Stimulated activated CD4-positive, alpha-beta T cell treated with anti-CD3 and anti-CD28 coated beads, Interleukin-1b, Interleukin-23, amount 100 ng/mL, for 48 hours (primary cell): ENCODE results near the gene DNALI1.

Experiments used
- DNase-seq: peaks from one replicate; pipeline ENCODE4 v3.0.0-alpha.2; 2020

The DNALI1 gene

DNA sequence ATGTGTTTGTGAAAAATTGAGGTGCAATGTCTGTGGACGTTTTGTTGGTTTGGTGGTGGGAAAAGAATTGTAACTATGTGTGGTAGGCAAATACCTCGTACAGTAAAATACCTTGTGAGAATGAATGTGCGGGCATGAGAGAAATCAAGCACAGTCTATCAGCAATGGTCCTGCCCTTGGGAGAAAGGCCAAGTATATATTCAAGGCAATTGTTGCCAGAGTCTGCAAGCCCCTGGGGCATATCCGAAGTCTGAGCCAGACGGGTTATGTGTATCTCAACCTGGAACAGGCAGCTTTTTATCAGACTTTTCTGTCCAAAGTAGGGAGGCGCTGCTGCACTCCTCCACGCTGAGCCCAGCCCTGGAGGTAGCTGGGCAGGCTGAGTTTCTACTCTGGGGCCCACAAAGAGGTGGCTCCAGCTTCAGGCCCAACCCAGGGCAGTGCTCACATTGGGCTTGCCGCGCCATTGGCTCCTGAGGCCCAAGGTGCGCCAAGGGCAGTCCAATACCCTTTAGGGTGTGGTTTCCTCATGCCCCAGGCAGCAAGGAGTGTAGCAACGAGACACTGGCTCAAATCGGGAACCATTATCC, 48.4 kb downstream of the DNALI1 start:
- no peak for DNase-seq

DNA sequence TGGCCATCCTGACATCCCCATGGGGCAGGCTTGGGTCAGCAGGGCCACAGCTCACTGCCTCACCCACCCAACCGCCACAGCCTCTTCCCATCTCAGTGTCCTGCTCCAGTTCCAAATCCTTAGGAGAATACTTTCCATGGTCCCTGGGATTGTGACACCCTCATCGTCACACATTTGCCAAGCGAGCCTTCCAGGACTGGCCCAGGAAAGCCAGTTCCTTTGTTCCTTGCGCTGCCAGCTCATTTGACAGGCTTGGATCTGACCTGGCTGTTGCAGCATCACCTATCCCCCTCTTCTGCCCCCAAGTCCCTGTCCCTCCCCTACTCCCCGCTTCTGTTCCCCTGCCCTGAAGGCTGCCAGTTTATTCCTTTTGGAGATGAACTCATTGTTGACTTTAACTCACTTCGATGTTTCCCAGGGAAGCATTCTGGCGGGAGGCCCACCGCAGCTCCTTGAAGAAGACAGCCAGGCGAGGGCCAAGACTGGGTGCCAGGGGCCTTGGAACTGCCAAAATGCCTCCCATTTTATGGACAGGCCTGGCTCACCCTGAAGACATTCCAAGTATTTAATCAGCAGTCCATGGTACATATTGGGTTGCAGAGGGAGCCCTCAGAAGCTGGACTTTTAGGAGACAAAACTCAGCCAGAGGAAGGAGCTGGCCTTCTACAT, 49.2 kb downstream of the DNALI1 start:
- DNase-seq, result no peak

GRCh38 chr1:37606481-37607263, 49.9 kb downstream of the DNALI1 start:
- no peak for DNase-seq

DNA sequence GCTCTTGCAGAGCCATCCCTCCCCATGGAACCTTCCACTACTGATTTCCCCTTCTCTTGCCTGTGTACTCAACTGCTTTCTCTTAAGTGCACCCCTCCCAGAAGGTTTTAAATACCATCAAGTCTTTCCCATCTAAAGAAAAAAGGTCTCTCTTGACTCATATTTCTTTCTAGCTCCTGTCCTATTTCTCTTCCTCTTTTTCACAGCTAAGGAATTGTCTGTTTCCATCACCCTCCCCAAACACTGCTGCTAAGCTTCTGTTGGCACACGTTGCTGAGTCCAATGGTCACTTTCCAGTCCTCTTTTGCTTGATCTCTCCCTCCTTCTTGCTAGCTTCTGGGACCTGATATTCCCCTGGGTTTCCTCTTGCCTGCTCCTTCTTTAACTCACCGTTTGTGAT, 52.3 kb downstream of the DNALI1 start:
- no peak for DNase-seq

DNA sequence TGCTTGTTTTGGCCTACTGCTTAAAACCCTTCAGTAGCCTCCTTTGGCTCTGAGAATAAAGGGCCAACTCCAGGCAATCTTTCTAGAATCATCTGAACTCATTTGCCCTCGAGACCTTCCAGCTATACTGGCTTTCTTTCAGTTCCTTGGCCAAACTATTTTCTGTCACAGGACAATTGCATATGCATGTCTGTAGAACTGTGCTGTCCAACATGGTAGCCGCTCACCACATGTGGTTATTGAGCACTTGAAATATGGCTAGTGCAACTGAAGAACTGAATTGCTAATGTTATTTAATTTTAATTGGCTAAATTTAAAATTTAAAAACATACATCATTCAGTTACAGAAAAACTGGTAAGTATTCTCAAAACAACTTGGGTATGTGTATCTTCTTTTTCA, 53.3 kb downstream of the DNALI1 start:
- no peak for DNase-seq

DNA sequence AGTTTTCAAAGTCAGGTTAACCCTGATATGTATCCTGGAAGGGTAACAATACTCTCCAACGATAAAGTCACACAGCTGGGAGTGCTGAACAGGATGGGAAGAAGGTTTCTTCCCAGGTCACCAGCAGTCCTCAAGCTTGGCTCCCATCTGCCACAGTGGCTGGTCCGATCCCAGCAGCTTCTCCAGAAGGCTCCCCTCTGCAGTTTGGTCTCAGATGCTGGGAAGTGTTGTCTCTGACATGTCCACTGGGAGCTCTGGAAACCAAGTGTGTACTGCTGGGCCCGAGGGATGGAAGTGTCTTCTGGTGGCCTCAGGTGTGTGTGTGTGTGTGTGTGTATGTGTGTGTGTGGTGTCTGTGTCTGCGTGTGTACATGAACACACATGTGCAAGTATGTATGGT, 55.4 kb downstream of the DNALI1 start:
- DNase-seq, result no peak

DNA sequence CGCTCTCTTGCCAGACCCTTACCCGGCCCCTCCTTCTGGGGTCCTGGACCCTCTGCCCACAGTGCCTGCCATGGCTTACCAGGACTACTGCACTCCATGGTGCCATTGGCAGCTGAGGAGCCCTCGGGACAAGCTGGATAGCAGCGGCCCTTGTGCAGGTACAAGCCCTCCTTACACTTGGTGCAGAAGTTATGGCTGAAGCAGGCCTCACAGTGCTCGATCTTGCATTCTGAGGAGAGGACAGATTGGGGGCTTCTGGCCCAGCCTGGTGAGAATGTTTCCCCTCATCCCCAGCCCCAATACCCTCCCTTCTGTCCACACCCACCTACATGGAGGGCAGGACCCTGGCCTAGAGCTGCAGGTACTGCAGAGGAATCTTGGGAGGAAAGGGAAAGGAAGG, 57.4 kb downstream of the DNALI1 start:
- no peak for DNase-seq

GRCh38 chr1:37616330-37616729, 59.6 kb downstream of the DNALI1 start:
- no peak for DNase-seq
